Uterus (tissue), 2 donors: ENCODE measurements around the gene PDGFB.

Source experiments
- POLR2A ChIP-seq, 2 donors: fragments of 450-650 bp; IDR thresholded peaks; one replicate each; pipeline ENCODE4 v1.6.1; 2016; ENCODE audit warnings: antibody characterized with exemption in 2 of 2, mild to moderate bottlenecking in 1 of 2, moderate library complexity in 1 of 2
- TF ChIP-seq, protein P1 (sequence below), 4 experiments: fragments of 200-600 bp in 2 of 4; fragments of 450-650 bp in 2 of 4; sonication (generic) in 2 of 4; IDR thresholded peaks; one replicate each; pipeline ENCODE4 v1.5.1; 2016 to 2019; ENCODE audit warnings: antibody characterized with exemption in 4 of 4, mild to moderate bottlenecking in 2 of 4, moderate library complexity in 1 of 4

GRCh38 chr22:39204216-39204615 is 40.6 kb downstream of the PDGFB start:
- TF ChIP-seq, protein P1, sequence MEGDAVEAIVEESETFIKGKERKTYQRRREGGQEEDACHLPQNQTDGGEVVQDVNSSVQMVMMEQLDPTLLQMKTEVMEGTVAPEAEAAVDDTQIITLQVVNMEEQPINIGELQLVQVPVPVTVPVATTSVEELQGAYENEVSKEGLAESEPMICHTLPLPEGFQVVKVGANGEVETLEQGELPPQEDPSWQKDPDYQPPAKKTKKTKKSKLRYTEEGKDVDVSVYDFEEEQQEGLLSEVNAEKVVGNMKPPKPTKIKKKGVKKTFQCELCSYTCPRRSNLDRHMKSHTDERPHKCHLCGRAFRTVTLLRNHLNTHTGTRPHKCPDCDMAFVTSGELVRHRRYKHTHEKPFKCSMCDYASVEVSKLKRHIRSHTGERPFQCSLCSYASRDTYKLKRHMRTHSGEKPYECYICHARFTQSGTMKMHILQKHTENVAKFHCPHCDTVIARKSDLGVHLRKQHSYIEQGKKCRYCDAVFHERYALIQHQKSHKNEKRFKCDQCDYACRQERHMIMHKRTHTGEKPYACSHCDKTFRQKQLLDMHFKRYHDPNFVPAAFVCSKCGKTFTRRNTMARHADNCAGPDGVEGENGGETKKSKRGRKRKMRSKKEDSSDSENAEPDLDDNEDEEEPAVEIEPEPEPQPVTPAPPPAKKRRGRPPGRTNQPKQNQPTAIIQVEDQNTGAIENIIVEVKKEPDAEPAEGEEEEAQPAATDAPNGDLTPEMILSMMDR (IDR thresholded peaks at IDR 0.05), result no peak
- TF ChIP-seq POLR2A (IDR thresholded peaks at IDR 0.05), result no peak
